Gastrocnemius medialis (tissue), 4 donors: ENCODE measurements around the gene ERCC6L2.

Experiments used
- CTCF ChIP-seq, 5 experiments: fragments of 450-650 bp in 3 of 5; fragments of 200-600 bp in 2 of 5; sonication (generic) in 2 of 5; IDR thresholded peaks in 4 of 5; conservative IDR thresholded peaks in 1 of 5; 1 replicate in 4 of 5; 2 replicates in 1 of 5; pipeline ENCODE4 v1.5.1; 2016 to 2019; ENCODE audit warnings: antibody characterized with exemption in 5 of 5, mild to moderate bottlenecking in 3 of 5, moderate library complexity in 3 of 5
- POLR2A ChIP-seq, 2 donors: fragments of 450-650 bp; IDR thresholded peaks; one replicate each; pipeline ENCODE4 v1.6.1; 2017; ENCODE audit warnings: antibody characterized with exemption in 2 of 2, mild to moderate bottlenecking in 2 of 2, moderate library complexity in 2 of 2

GRCh38 chr9:95854386-95855020, 21.0 kb upstream of the ERCC6L2 start:
- TF ChIP-seq CTCF (IDR thresholded peaks at IDR 0.05 in 4 of 5, conservative IDR thresholded peaks at IDR 0.05 in 1 of 5) = no peak
- no peak for TF ChIP-seq POLR2A (IDR thresholded peaks at IDR 0.05)
